Thoracic aorta (tissue), 2 donors: ENCODE measurements around the gene TTC9. TPM values are rescaled to one million over a fixed set of nuclear protein-coding genes. Genes with fewer than 3 reads are reported as not detected.
A peak's percentile ranks its signal among the peaks of the same experiment; 100 is the strongest.

Source experiments
- ATAC-seq: fragments of 150-250 bp; one replicate; pipeline ENCODE4 v1.8.0; 2017; ENCODE audit warnings: low read depth; ENCODE audit not compliant: insufficient number of reproducible peaks, low FRiP score
- DNase-seq: peaks from one replicate; pipeline ENCODE4 v3.0.0-alpha.2; 2020; ENCODE audit warnings: low spot score
- H3K27ac ChIP-seq, 2 donors: fragments of 200-600 bp; sonication (generic); 1 replicate in 1 of 2; 2 replicates in 1 of 2; pipeline ENCODE4 v1.5.1; 2016; ENCODE audit warnings: mild to moderate bottlenecking in 2 of 2, moderate library complexity in 2 of 2
- H3K27me3 ChIP-seq: fragments of 200-600 bp; sonication (generic); replicated peaks from 2 replicates; pipeline ENCODE4 v1.6.0; 2016; ENCODE audit warnings: mild to moderate bottlenecking; ENCODE audit not compliant: insufficient read depth
- H3K36me3 ChIP-seq: fragments of 200-600 bp; sonication (generic); one replicate; pipeline ENCODE4 v1.5.1; 2016
- H3K4me1 ChIP-seq, 2 donors: fragments of 200-600 bp; sonication (generic); 1 replicate in 1 of 2; 2 replicates in 1 of 2; pipeline versions ENCODE4 v1.5.1 to v1.6.0; 2016; ENCODE audit warnings: low read depth in 2 of 2, mild to moderate bottlenecking in 1 of 2; ENCODE audit not compliant: control insufficient read depth in 1 of 2
- H3K4me3 ChIP-seq: fragments of 200-600 bp; sonication (generic); 2 replicates; pipeline ENCODE4 v1.5.1; 2016; ENCODE audit warnings: mild to moderate bottlenecking
- H3K9me3 ChIP-seq: fragments of 200-600 bp; sonication (generic); 2 replicates; pipeline ENCODE4 v1.5.1; 2016
- total RNA-seq, 2 donors: library from RNA; depleted of rRNA; stranded (reverse); fragments of >200 nt; gene quantifications; one replicate each; pipeline versions ENCODE4 v1.1.0 to v1.2.3, GENCODE V29; 2016
- TF ChIP-seq, protein P1 (sequence below): fragments of 200-600 bp; sonication (generic); IDR thresholded peaks from one replicate; pipeline ENCODE4 v1.5.1; 2019; ENCODE audit warnings: antibody characterized with exemption

TTC9 gene
- total RNA-seq, 2 donors from 2014 or later: 2.0 to 4.7 TPM

DNA sequence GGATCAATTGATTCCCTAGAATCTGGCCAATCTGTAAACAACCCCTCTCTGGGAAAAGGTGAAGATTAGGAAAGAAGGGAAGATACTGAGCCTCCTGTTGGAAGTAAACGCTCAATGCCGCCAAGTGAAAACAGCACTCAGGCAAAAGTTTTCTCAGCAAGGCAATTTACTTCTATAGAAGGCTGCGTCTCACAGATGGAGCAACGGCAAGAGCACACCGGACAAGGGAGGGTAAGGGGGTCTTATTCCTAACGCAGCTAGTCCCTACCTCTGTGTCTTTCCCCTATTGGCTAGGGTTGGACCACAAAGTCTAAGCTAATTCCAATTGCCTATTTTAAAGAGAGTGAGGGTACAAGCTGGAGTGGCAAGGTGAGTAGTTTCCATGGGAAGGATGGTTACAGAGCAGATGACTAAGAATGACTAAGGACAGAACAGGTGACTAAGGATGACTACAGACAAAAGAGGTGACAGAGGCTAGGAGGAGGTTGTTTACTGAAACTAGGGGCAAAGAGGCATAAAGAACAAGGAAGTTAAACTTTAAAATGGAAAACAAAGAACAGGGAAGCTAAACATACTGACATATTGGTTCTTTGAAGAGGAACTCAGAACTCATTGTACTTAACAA lies 5.6 kb upstream of the TTC9 start:
- ATAC-seq (no peak), DNase-seq (no peak)
- H3K27ac ChIP-seq: no peak overlapping the region
- peaks cover 0 to 7% of the 10 kb centered on the region in 2 donors for H3K4me1 ChIP-seq
- no peaks in the 10 kb centered on the region for H3K9me3 ChIP-seq
- no peaks in the 10 kb centered on the region for H3K27me3 ChIP-seq
- TF ChIP-seq, protein P1, sequence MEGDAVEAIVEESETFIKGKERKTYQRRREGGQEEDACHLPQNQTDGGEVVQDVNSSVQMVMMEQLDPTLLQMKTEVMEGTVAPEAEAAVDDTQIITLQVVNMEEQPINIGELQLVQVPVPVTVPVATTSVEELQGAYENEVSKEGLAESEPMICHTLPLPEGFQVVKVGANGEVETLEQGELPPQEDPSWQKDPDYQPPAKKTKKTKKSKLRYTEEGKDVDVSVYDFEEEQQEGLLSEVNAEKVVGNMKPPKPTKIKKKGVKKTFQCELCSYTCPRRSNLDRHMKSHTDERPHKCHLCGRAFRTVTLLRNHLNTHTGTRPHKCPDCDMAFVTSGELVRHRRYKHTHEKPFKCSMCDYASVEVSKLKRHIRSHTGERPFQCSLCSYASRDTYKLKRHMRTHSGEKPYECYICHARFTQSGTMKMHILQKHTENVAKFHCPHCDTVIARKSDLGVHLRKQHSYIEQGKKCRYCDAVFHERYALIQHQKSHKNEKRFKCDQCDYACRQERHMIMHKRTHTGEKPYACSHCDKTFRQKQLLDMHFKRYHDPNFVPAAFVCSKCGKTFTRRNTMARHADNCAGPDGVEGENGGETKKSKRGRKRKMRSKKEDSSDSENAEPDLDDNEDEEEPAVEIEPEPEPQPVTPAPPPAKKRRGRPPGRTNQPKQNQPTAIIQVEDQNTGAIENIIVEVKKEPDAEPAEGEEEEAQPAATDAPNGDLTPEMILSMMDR: no peak
- no peak overlapping the region for H3K4me3 ChIP-seq
- H3K36me3 ChIP-seq: no peaks in the 10 kb centered on the region

DNA sequence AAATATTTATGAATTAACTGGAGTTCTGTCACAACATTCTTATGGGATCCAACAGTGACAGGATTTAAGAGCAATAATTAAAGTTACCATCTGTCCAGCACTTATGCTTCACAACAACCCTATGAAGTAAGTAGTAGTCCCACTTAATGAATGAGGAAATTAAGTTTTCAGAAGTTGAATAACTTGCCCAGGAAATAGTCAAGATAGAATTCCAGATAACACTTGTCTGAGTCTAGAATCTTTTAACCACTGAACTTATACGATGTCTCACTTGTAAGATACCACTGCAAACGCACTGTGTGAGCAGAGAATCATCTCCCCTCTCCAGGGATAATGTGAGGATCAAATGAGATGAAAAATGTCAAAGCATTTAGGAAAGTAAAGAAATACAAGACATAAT lies 3.3 kb upstream of the TTC9 start:
- Histone ChIP-seq H3K27ac (no peak overlapping the region), H3K36me3 (no peaks in the 10 kb centered on the region), H3K9me3 (no peaks in the 10 kb centered on the region), H3K4me3 (no peak overlapping the region), H3K4me1 (peaks cover 0 to 20% of the 10 kb centered on the region in 2 donors), H3K27me3 (no peaks in the 10 kb centered on the region)
- TF ChIP-seq, protein P1: no peak
- DNase-seq (no peak), ATAC-seq (no peak)

DNA sequence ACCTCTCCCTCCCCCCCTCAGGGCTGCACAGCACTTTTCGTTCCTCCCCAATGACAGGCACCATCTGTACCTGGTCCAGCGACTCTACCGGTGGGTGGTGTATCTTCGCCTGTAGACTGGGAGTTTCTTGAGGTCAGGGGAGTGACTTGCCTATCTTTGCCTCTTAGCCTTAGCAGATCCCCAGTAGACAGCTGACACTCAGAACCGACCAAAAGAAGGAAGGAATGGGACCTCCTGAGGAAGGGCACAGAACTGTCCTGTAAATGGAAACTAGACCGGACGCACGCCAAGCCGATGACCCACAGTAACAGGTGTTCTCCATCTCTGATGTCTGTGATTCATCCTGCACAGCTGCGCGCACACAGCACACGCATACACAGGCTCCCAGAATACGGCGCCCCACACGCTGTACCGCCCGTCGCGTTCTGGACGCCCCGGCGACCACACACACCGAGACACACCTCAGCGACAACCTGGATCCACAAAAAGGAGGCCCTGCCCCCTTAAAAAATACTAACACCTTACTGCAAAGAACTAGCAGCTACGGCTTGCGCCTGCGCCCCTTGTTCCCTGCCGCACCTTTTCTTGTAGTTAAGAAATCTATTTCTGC lies 673 bp upstream of the TTC9 start:
- DNase-seq: no peak
- peaks cover 0 to 27% of the 10 kb centered on the region in 2 donors for H3K4me1 ChIP-seq
- no peaks in the 10 kb centered on the region for H3K27me3 ChIP-seq
- no peaks in the 10 kb centered on the region for H3K9me3 ChIP-seq
- peak overlapping the region; percentile 96 for H3K4me3 ChIP-seq
- H3K27ac ChIP-seq: no peak overlapping the region
- H3K36me3 ChIP-seq: no peaks in the 10 kb centered on the region
- TF ChIP-seq, protein P1: no peak
- no peak for ATAC-seq

DNA sequence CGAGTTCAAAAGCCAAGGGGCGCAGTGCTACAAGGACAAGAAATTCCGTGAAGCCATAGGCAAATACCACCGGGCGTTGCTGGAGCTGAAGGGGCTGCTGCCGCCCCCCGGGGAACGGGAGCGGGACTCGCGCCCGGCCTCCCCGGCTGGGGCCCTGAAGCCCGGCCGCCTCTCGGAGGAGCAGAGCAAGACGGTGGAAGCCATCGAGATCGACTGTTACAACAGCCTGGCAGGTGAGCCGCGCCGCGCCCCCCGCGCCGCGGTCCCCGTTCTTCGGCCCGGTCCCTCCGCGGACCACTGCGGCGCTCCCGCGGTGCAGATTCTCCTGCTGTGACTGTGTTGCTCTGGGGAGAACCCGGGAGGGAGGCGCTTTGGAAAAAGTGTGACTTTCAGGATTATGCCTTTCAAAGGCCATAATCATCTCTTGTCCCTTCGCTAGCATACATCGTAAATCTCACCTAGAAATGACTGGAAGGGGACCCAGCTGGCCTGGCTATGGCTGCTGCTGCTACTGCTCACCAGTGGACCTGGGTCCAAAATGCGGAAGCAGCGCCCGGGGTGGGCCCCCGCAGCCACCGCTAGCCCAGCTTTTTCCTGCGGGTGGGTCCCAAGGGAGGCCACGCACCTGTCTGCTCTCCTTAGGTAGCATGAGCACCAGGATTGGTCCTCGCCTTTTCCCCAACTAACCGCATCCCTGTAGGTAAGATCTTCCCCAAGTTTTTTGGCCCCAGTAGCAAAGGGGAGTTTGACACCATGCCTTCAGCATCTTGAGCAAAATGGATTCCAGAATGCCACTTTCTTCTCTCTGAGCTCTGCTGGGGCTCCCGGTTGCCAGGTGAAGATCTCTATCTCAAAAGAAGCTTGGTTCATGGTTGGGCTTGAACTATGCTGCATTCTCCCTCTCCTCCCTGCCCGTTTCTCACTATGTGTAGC lies 853 bp downstream of the TTC9 start:
- no peak for DNase-seq
- no peaks in the 10 kb centered on the region for H3K27me3 ChIP-seq
- no peaks in the 10 kb centered on the region for H3K36me3 ChIP-seq
- peak overlapping the region; percentile 96 for H3K4me3 ChIP-seq
- no peak for ATAC-seq
- TF ChIP-seq, protein P1: no peak
- H3K27ac ChIP-seq: no peak overlapping the region
- peaks cover 0 to 27% of the 10 kb centered on the region in 2 donors for H3K4me1 ChIP-seq
- no peaks in the 10 kb centered on the region for H3K9me3 ChIP-seq

DNA sequence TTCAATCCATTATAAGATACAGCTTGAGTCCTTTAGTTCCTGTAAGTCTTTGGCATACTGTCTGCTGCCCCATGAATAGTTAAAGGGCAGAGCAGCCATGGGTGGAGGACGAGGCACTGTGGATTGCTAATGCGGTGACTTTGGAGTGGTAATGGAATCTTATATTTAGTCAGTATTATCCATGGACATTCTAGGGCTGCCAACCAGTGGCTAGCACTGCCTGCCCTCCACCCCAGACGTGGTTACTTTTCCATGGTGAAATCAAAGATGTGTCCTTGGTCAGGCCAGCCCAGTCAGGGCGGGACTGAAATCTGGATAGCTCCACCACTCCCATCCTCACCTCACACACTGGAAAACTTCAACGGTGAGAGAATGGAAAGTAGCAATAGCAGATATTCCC lies 2.3 kb downstream of the TTC9 start:
- Histone ChIP-seq H3K9me3 (no peaks in the 10 kb centered on the region), H3K36me3 (no peaks in the 10 kb centered on the region), H3K27ac (no peak overlapping the region), H3K27me3 (no peaks in the 10 kb centered on the region), H3K4me1 (peaks cover 0 to 27% of the 10 kb centered on the region in 2 donors), H3K4me3 (no peak overlapping the region)
- TF ChIP-seq, protein P1: no peak
- no peak for DNase-seq
- no peak for ATAC-seq
